Renal pelvis (tissue), 12 donors: Measurements from ENCODE around the gene TBC1D25. TPM values are rescaled to one million over a fixed set of nuclear protein-coding genes. Genes with fewer than 3 reads are reported as not detected.
A peak's percentile ranks its signal among the peaks of the same experiment; 100 is the strongest.

Experiments used
- DNase-seq: peaks from one replicate; pipeline ENCODE4 v3.0.0-alpha.2; 2013
- long read RNA-seq, 16 experiments: transcript quantifications; one replicate each; lab custom pipeline, GENCODE V29; 2026
- polyA plus RNA-seq, 3 donors: library from polyadenylated mRNA; unstranded; fragments of 120-200 nt; gene quantifications; one replicate each; pipeline ENCODE4 v1.2.1, GENCODE V29; 2013; ENCODE audit not compliant: insufficient read length in 3 of 3

The TBC1D25 gene, protein sequence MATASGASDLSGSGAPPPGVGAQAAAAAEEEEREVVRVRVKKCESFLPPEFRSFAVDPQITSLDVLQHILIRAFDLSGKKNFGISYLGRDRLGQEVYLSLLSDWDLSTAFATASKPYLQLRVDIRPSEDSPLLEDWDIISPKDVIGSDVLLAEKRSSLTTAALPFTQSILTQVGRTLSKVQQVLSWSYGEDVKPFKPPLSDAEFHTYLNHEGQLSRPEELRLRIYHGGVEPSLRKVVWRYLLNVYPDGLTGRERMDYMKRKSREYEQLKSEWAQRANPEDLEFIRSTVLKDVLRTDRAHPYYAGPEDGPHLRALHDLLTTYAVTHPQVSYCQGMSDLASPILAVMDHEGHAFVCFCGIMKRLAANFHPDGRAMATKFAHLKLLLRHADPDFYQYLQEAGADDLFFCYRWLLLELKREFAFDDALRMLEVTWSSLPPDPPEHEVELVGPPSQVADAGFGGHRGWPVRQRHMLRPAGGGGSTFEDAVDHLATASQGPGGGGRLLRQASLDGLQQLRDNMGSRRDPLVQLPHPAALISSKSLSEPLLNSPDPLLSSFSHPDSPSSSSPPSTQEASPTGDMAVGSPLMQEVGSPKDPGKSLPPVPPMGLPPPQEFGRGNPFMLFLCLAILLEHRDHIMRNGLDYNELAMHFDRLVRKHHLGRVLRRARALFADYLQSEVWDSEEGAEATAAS
- 10 to 100 TPM; 11.1 to 12.5 (median 11.7) TPM for polyA plus RNA-seq
- long read RNA-seq, donor 1, full-length matches to known transcripts = 7 of 7 reads
- long read RNA-seq, donor 1, partial matches to known transcripts = 0 of 7 reads
- long read RNA-seq, donor 1, other reads (novel, unspliced or antisense) = 0 of 7 reads
- long read RNA-seq, donor 2, full-length matches to known transcripts = 3 of 3 reads
- long read RNA-seq, donor 2, partial matches to known transcripts = 0 of 3 reads
- long read RNA-seq, donor 2, other reads (novel, unspliced or antisense) = 0 of 3 reads
- long read RNA-seq, donor 3, full-length matches to known transcripts = 6 of 6 reads
- long read RNA-seq, donor 3, partial matches to known transcripts = 0 of 6 reads
- long read RNA-seq, donor 3, other reads (novel, unspliced or antisense) = 0 of 6 reads
- long read RNA-seq, donor 4, partial matches to known transcripts = 0 of 1 reads
- long read RNA-seq, donor 4, other reads (novel, unspliced or antisense) = 0 of 1 reads
- long read RNA-seq, donor 5, full-length matches to known transcripts = 1 of 1 reads
- long read RNA-seq, donor 5, partial matches to known transcripts = 0 of 1 reads
- long read RNA-seq, donor 5, other reads (novel, unspliced or antisense) = 0 of 1 reads
- long read RNA-seq, donor 6, full-length matches to known transcripts = 6 of 6 reads
- long read RNA-seq, donor 6, partial matches to known transcripts = 0 of 6 reads
- long read RNA-seq, donor 6, other reads (novel, unspliced or antisense) = 0 of 6 reads
- long read RNA-seq, donor 7, full-length matches to known transcripts = 4 of 4 reads
- long read RNA-seq, donor 7, partial matches to known transcripts = 0 of 4 reads
- long read RNA-seq, donor 7, other reads (novel, unspliced or antisense) = 0 of 4 reads
- long read RNA-seq, donor 8, full-length matches to known transcripts = 3 of 3 reads
- long read RNA-seq, donor 8, partial matches to known transcripts = 0 of 3 reads
- long read RNA-seq, donor 8, other reads (novel, unspliced or antisense) = 0 of 3 reads
- long read RNA-seq, donor 9, full-length matches to known transcripts = 6 of 6 reads
- long read RNA-seq, donor 9, partial matches to known transcripts = 0 of 6 reads
- long read RNA-seq, donor 9, other reads (novel, unspliced or antisense) = 0 of 6 reads
- long read RNA-seq, donor 10, full-length matches to known transcripts = 1 of 1 reads
- long read RNA-seq, donor 10, partial matches to known transcripts = 0 of 1 reads
- long read RNA-seq, donor 10, other reads (novel, unspliced or antisense) = 0 of 1 reads
- long read RNA-seq, donor 11, partial matches to known transcripts = 0 of 1 reads
- long read RNA-seq, donor 11, other reads (novel, unspliced or antisense) = 0 of 1 reads
- long read RNA-seq, donor 12, partial matches to known transcripts = 0 of 4 reads
- long read RNA-seq, donor 12, other reads (novel, unspliced or antisense) = 0 of 4 reads
- long read RNA-seq, donor 13, full-length matches to known transcripts = 4 of 4 reads
- long read RNA-seq, donor 13, partial matches to known transcripts = 0 of 4 reads
- long read RNA-seq, donor 13, other reads (novel, unspliced or antisense) = 0 of 4 reads
- long read RNA-seq, donor 14, full-length matches to known transcripts = 9 of 16 reads
- long read RNA-seq, donor 14, partial matches to known transcripts = 7 of 16 reads
- long read RNA-seq, donor 14, other reads (novel, unspliced or antisense) = 0 of 16 reads
- long read RNA-seq, donor 15, full-length matches to known transcripts = 7 of 7 reads
- long read RNA-seq, donor 15, partial matches to known transcripts = 0 of 7 reads
- long read RNA-seq, donor 15, other reads (novel, unspliced or antisense) = 0 of 7 reads
- long read RNA-seq, donor 16, full-length matches to known transcripts = 2 of 2 reads
- long read RNA-seq, donor 16, partial matches to known transcripts = 0 of 2 reads
- long read RNA-seq, donor 16, other reads (novel, unspliced or antisense) = 0 of 2 reads

DNA sequence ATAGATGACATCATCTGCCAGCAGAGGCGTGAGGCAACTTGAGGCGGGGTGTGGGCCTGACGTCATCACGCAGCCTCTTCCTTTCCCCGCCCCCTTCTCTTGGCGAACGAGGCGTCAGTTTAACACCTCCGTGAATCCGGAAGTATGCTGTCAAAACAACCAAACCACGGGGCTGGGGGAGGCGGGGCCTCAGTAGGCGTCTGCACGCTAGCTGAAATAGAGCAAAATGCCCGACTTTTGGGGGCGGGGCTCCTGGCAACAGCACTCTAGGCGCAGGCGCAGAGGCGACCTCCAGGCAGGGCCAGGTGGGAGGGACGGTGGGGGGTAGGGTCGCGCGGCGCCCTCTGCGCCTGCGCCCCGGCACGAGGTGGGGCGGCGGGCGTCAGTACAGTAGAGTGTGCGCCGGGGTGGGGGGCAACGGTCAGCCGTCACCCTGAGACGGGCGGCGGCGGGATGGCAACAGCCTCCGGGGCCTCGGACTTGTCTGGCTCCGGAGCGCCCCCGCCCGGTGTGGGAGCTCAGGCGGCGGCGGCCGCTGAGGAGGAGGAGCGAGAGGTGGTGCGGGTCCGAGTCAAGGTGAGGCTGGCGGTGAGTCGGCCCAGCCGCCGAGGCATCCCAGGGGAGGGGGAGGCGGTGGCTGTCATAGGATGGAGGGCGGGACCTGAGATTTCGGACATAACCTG, at the start of gene TBC1D25:
TSS of gene TBC1D25 (plus strand) at position 370 of the 683 bp plus-strand sequence. CDS start at position 454, 84 bp downstream.
- peak; percentile 94 for DNase-seq

DNA sequence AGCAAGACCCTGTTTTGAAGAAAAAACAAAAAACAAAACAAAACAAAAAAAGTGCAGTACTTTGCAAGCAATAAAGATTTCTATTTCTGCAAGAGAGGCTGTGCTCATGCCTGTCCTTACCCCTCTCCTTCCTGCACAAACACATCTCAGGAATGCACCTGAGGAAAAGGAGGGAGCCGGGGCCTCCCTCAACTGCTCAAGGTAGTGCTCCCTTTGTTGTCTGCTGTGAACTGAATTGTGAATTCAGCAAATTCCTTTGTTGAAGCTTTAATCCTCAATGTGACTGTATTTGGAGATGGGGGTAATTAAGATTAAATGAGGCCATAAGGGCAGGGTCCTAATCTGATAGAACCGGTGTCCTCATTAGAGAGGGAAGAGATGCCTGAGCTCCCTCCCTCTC, 49.6 kb upstream of the TBC1D25 start:
- no peak for DNase-seq

DNA sequence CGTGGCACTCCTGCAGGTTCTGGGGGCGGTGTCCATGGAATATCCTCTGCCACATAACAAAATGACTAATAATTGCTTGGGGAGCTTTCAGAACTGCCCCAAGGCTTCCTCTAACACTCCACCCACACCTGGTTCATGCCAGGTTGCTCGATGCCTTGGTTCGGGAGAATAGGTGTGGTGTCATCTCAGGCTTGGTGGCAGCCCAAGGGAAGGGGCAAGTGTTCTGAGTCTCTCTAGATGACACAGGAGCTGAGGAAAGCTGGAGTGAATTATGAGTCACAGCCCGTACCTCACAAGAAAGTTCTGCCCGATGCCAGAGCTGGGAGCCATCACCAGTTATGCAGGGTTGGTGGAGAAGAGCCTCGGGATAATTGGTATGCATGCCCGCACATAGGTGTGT, 48.9 kb upstream of the TBC1D25 start:
- no peak for DNase-seq

DNA sequence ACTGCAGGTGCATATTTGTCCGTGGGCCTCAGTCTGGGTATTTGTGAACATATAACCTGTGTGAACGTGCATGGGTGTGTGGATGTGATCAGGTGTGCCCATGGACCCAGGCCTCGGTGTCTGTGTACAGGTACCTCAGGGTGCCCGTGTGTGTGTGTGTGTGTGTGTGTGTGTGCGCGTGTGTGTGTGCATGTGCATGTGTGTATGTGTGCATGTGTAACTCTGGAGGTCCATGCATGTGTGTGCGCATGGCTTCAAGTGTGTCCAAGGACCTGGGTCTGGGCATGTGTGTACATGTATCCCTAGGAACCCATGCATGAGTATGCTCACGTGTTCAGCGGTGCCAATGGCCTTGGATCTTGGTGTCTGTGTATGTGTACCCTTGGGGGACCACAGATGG, 47.7 kb upstream of the TBC1D25 start:
- no peak for DNase-seq

DNA sequence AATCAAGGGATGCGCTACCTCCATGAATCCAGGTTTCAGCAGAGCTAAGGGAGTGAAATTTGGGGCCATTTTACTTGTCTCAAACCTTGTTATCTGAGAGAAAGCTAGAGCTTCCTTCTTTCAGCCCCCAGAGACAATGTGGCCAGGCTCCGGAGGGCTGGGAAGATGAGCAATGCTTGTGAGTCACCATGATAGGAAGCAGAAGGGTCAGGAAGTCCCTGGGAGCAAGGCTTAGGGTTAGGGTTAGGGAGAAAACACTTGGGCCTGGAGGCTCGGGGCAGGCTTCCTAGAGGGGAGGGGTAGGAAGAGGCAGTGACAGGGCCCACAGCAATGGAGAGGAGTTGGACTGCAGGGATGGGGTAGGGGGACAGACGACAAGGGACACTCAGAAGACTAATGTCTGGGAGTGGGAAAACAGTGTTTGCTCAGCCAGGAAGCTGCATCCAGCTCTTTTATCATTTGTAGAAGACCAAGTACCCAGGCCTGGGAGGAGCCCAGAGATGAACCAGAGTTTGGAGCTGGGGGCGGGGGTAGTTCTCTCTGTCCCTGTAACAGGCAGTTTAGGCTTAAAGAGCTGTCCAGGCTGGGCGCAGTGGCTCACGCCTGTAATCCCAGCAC, 47.1 kb upstream of the TBC1D25 start:
- no peak for DNase-seq

DNA sequence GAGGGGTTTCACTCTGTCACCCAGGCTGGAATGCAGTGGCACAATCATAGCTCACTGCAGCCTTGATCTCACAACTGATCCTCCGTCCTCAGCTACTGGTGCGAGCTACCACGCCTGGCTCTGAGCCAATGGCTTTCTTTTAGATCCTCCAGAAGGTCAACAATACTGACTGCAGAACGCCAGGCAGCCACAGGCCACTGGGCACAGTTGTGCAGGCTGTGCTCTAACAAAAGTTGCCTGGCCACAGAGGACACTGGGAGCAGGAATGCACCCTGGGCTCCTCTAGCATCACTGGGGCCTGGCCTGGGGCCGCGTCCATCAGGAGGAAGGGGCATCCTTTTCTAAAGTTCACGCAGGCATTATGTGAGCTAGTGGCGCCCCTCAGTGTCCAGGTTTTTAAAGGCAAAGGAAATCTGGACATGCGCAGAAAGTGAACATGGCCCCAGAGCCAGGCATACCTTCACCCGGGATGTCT, 45.6 kb upstream of the TBC1D25 start:
- no peak for DNase-seq

DNA sequence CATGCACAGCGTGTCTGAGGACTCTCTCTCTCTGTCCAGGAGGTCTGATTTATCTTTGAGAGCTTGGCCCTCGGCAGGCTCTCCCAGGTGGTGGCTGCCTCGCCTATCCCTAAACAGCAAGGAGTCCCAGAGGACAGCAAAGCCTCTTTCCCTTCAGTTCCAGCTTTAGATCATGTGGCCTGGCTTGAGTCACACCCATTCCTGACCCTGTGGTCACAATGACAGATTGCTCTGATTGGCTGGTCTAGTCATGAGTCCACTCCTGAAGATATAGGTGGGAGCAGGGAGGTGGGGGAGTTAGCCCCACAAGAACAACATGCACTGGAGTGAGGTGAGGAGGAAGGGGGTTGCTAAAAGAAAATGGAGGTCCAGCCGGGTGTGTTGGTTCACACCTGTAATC, 42.9 kb upstream of the TBC1D25 start:
- no peak for DNase-seq

DNA sequence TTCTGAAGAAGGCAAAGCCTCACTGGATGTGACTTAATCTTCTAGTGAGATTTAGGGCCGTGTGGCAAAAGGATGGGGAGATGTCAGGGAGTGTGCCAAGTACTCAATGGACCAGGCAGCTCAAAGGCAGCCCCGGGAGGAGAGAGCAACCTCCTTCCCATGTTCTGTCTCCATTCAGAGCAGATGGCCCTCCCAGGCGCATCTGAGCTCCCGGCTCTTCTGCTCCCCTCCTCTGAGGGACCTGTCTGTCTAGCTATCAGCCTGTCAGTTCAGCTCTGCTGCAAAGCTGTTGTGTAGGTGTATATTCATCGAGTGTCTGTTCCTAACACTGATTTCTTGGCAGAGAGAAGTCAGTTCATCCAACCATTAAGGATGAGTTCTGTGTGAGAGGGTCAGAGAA, 41.6 kb upstream of the TBC1D25 start:
- no peak for DNase-seq

DNA sequence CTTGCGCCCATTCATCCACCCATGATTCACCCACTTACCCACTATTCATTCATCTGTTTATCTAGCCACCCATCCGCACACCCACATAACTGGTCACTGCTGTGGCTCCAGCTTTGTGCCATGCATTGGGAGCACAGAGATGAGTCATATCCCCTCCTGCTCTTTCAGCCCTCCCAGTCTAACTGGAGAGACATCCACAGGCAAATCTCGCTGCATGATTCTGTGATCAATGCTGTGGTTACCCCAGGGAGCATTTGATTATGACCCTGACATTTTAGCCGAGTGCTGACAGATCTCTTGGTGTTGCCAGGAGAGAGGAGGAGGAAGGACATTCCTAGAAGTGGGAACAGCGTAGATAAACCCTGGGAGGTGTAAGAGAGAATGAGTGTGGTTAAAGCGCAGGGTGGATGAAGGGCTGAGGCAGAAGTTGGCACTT, 41.1 kb upstream of the TBC1D25 start:
- no peak for DNase-seq

DNA sequence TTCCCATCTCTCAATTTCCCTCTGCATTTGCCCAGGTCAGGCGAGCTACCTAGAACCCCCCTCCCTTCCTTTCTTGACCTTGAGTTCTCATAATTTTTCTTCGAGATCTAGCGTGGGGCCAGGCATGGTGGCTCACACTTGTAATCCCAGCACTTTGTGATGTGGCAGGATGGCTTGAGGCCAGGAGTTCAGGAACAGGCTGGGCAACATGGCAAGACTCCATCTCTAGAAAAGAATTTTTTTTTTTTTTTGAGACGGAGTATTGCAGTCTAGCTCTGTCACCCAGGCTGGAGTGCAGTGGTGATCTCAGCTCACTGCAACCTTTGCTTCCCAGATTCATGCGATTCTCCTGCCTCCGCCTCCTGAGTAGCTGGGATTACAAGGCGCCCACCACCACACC, 35.3 kb upstream of the TBC1D25 start:
- DNase-seq = no peak

DNA sequence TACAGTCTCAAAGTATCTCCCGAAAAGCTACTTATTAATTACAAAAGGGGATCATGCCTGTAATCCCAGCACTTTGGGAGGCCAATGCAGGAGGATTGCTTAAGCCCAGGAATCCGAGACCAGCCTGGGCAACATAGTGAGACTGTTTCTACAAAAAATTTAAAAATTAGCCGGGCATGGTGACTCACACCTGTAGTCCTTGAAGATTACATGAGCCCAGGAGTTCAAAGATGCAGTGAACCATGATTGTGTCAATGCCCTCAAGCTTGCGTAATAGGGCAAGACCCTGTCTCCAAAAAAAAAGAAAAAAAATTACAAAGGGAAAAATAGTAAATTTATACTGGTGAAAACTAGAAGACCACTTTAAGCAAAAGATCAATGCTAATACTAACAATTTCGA, 34.0 kb upstream of the TBC1D25 start:
- no peak for DNase-seq

DNA sequence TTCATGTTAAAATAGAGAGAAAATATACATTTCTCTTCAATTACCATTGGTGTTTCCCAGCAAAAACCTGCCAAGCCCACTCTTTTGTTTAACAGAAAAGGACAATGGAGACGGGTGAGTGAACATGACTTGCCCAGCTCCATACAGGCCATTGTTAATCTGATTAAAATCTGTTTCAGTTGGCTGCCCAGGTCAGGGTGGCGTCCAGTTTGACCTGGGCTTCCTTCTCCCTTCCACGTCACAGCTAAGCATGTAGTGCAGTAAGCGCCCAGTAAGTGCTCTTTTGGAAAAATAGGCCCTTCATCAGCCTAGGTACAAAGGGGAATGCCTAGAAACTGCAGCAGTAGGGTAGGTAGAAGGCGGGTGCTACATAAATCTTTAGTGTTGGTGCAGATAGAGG, 32.3 kb upstream of the TBC1D25 start:
- DNase-seq = no peak

DNA sequence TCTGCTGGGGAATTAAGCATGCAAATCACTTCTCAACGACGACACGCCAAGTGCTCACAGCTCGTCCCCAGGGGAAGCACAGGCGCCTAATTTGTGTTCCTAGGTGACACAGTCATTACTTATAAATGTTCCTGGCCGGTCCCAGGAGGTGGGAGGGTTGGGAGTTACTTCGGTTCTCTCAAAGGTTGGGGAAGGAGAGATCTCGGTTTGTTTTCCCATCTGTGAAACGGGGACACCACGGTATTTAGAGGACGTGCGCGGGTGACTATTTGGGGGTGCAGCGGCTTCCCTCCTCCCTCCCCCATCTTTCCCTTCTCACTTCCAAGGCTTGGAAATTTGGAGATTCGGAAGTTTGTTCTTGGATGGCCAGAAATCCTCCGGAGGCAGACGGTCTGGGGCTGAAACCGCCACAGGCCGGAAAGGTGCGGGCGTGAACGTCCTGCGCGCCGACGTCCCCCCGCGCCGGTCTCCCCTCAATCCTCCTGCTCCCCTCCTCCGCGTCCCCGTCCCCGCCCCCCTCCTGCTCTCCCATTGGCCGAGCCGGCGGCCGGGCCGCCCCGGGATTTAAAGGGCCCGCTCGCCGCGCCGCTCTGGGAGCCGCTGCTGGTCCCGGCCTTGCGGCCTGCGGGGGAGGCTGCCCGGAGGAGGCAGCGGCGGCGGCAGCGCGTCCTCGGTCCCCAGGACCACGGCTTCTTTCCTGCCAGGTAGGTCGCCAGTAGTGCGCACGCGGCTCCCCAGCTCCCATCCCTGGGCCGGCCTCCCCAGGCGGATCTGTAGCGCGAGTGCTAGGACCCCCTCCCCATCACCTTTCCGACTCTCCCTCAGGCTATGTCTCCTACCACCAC, 30.9 kb upstream of the TBC1D25 start, which contains the start of gene PORCN:
TSS of gene PORCN (plus strand) at position 593 of the 845 bp plus-strand sequence. CDS start 829 bp downstream, outside the sequence.
- peak; percentile 57 for DNase-seq

DNA sequence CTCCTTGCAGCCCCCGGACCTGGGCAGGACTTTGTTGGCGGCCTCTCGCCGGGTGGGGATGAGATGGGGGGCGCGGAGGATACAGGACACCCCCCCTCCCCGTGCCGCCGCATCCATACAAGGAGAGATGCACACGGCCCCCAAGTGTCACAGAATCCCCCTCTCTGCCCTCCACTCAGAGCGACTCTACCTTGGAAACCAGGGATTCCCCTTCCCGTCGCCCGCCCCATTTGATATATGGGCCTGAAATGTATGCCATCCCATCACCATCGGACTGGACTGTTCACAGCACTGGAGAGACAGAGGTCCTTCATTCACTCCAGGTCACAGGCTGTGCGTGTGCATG, 30.3 kb upstream of the TBC1D25 start:
- no peak for DNase-seq

DNA sequence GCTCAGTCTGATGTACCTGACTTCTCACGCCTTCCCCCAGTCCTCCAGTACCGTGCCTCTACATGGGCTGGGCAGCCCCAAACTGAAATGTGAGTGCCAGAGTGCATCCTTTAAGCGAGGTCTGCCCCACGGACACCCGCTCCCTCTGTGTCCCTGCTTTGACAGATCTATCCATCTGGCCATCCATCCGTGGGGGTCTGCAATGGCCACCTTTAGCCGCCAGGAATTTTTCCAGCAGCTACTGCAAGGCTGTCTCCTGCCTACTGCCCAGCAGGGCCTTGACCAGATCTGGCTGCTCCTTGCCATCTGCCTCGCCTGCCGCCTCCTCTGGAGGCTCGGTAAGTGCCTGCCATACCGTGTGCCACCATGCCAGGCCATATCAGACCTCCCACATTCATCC, 29.9 kb upstream of the TBC1D25 start:
- no peak for DNase-seq

DNA sequence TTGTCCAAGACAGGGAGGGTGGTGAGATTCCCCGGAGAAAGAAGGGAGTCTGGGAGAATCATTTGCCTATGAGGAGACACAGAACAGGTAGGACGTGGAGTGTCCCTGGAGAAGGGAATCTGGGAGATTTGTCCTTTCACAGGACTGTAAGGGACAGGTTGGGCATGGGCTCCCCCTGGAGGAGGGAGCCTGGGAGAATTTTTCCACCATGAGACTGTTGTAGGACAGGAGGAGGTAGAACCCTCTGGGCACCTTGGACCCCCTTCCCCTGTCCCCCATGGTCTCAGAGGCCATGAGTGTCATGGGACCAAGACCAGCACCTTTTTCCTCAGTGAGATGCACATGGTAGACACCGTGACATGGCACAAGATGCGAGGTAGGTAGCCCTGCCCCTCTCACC, 28.0 kb upstream of the TBC1D25 start:
- DNase-seq = no peak
